Activated effector memory CD4-positive, alpha-beta T cell treated with anti-CD3 and anti-CD28 coated beads, Interleukin-2, amount 50 U/mL, for 16 hours (primary cell): ENCODE results near the gene WNT2B.
"Not testable (repeated sequence)": the region's sequence is repeated elsewhere in the genome, so short reads cannot be mapped to it uniquely, and the experiment has no call there.

ENCODE experiments used
- DNase-seq: peaks from one replicate; pipeline ENCODE4 v3.0.0-alpha.2; 2020

Gene WNT2B

DNA sequence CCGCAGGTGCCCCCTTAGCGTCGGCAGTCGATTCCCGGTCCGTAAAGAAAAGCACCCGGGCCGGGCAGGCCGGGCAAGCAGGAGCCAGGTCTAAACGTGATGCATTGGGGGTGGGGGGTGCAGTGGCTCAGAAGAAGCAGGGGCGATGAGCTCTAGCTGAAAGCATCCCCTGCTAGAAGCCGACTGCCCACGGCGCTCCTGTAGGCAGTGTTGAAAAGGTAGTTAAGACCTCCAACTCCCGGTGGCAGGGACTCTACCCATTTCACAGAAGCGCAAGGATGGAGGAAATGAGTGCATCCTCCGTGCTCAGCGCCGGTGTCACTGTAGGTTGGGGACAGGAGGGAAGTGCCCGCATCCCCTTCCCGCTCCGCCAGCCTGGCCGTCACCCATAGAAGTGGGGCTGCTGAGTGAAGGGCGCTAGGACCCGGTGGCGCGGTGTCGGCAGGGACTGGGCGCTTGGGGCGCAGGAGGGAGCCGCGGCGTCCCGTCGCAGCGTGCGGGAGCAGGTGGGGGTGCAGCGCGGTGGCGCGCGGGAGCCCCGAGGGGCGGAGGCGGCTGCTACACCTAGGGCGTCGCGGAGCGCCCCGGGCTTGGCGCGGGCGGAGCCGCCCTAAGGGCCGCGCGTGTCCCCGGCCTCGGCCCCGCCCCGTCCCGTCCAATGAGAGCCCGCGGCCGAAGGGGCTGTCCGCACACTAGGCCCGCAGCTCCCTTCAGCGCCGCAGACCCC is at the start of gene WNT2B:
TSS of gene WNT2B (plus strand) at position 688 of the 727 bp plus-strand sequence. CDS start 298 bp downstream, outside the sequence.
- peak; percentile 81 for DNase-seq

DNA sequence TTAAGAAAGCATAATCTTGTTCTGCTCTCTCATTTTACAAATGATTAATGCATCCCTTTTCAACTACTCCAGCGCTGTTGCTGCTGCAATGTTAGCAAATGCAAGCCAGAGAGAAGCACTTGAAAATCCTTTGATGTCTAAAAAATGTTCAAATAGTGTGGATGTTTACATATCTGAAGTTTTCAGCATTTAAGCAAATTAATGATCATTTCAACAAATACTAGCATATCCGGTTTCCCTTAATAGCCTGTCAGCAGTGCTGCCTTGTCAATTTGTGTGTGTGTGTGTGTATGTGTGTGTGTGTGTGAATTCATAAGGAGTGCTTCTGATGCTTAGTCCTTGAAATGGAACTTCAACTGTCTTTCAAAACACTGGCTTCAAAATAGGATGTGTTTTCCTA is 48.1 kb upstream of the WNT2B start:
- no peak for DNase-seq

DNA sequence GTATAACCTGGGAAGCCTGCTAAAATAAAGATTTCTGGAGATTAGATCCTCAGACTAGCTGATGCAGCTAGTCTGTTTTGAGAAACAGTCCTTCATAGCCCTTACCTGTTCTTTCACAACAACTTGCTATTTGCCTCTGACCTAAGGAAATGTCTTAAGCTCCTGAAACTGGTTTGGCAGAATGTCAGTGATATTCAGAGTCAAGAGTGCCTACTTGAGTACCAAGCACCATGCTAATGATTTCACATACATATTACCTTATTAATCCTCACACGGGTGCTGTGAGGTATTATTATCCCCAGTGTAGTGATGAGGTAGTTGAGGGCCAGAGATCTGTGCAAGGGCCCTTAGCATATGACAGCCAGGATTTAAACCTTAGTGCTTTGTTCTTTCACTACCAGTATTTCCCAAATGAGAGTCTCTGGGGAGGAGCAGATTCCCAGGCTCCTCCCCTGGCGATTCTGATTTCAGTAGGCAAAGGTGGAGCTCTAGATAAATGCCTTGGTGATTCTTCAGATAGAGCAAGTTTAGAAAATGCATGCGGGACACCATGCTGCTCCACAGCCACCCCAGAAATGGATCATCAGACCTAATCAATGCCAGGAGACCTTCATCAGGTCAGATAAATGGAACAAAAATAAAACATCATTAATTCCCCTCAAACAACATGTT is 47.4 kb upstream of the WNT2B start:
- DNase-seq = no peak

DNA sequence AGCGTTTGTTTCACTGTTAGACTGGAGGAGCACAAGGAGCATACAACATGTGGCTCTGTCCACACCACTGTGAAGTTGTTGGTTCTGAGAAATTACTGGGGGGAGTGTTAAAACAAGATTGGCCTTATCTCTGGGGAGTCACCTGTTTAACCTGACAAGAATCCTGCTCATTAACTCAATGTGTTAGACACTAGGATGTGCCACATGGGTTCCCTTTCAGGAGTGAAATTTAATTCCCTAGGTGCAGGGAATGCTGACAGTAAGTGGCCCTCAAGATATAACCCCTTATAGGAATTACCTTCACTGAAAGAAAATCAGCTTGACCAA is 45.8 kb upstream of the WNT2B start:
- DNase-seq = no peak

DNA sequence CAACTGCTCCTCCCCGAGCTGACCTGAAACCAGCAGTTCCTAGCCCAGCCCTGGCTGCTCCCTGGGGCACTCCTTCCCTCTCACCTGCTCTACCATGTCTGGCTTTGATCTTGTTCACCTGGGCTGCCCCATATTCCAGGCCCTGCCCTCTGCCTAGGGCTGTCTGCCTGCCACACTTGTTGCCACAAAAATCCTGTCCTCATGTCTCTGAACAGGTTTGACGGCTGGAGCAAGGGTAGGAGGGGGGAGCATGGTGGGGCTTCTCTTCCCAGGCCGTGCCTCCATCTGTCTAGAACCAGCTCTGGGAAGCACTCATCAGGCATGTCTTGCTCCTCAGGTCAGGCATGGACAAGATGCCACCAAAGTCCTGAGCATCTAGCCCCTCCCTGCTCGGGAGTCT is 44.3 kb upstream of the WNT2B start:
- DNase-seq = no peak

DNA sequence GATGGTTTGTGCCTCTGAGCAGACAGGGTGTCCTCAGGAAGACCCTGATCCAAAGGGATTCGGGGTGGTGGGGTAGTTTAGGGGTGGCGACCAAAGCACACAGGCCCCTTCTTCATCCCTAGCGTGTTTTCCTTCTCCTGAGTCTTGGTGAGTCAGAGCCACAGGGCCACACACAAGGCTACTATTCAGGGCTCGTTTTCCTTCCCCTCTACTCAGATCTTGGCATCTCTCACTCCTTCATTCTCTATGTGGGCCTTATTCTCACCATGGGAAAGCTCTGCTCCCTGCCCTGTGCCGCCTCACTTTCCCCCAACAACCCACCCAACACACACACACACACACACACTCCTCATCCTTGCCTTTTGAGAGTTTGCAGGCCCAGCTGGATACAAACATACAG is 43.6 kb upstream of the WNT2B start:
- no peak for DNase-seq

DNA sequence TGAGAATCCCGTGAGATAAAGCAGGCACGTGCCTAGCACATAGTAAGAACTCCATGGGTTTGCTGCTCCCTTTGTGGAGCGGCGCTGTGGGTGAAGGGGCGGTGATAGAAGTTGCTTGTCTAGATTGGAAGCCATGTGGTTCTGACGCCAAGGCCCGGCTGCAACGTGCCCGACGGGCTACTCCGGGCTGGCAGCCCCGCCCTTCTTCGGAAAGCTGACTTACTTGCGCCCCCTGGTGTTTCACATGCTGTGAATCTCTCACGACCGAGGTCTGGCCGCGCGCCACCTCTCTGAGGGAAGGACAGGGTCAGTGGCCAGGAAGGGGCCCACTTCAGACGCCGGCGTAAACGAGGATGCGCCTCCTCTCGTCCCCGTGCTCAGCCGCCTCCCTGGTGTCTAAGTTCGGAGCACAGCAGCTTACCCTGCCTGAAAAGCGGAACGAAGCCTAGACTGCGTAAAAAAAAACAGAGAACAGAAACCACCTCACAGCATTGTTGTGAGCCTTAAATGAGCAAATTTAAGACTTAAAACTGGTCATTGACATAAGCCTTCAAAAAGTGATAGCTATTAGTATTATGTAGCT is 42.6 kb upstream of the WNT2B start:
- DNase-seq = peak; percentile 94

DNA sequence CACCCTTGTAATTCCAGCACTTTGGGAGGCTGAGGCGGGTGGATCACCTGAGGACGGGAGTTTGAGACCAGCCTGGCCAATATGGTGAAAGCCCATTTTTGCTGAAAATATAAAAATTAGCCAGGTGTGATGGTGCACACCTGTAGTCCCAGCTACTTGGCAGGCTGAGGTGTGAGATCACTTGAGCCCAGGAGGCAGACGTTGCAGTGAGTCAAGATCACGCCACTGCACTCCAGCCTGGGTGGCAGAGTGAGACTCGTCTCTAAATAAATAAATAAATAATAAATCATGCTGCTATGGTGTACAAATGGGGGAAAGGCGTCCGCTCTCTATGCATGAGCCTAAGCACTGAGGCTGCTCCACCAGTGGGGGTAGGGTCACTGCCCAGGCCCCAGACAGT is 38.4 kb upstream of the WNT2B start:
- not testable (repeated sequence) for DNase-seq

DNA sequence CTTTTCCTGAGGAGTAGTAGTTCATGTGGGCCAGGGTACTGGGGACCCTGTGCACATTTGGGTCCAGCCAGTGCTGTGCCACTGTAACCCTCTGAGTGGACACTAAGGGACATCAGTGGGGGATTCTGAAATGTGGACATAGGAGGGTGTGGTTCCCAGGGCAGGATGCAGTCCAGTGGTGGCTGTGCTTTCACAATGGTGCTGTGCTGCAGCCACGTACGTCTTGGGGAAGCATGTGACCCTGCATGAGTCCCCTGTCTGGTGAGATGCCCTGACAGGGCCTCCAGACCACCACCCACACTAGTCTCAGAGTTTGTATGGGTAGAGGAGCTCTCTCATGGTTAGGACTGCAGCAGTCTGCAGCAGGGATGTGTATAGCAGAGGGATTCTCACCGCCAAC is 37.8 kb upstream of the WNT2B start:
- DNase-seq = no peak

DNA sequence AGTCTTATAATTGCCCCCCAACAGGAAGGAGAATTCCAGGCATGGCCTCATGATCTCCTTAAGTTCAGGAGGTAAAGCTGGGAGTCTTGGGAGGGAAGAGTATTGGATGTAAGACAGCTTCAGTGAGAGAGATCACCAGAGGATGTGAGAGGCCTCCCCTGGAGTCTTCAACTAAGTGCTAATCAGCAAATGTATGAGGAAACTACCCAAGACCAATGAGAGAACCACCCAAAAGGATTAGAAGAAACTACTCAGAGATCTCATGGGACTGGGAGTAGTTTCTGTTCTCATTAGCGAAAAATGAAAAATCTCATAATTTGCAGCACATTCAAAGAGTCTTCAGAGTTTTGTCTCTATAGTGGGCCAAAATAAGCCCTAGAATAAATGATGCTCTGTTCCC is 36.6 kb upstream of the WNT2B start:
- no peak for DNase-seq

DNA sequence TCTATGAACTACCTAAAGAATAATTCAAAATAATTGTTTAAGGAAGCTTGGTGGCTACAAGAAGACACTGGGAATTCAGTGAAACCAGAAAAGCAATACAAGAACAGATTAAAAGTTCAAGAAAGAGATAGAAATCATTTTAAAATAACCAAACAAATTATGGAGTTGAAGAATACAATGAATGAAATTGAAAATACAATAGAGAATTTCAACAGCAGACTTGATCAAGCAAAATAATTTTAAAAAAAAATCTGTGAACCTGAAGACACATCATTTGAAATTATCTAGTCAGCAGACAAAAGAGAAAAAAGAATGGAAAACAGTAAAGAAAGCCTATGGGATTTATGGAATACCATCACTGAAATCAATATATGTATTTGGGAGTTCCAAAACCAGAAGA is 31.2 kb upstream of the WNT2B start:
- DNase-seq = no peak

DNA sequence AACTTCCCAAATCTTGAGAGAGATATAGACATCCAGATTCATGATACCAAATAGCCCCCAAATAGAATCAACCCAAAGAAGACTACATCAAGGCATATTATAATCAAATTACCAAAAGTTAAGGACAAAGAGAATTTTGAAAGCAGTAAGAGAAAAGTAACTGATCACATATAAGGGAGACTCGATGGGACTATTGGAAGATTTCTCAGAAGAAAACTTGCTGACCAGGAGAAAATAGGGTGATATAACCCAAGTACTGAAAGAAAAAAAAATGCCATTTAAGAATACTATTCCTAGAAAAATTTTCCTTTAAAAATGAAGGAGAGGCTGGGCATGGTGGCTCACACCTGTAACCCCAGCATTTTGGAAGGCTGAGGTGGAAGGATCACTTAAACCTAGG is 30.5 kb upstream of the WNT2B start:
- DNase-seq = no peak

DNA sequence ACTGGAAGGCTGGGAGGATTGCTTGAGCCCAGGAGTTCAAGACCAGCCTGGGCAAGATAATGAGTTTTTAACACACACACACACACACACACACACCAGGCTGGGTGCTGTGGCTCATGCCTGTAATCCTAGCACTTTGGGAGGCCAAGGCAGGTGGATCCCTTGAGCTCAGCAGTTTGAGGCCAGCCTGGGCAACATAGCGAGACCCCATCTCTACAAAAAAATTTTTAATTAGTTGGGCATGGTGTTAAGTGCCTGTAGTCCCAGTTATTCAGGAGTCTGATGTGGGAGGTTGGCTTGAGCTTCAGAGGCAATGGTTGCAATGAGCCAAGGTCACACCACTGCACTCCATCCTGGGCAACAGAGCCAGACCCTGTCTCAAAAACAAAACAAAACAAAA is 22.7 kb upstream of the WNT2B start:
- DNase-seq = not testable (repeated sequence)

DNA sequence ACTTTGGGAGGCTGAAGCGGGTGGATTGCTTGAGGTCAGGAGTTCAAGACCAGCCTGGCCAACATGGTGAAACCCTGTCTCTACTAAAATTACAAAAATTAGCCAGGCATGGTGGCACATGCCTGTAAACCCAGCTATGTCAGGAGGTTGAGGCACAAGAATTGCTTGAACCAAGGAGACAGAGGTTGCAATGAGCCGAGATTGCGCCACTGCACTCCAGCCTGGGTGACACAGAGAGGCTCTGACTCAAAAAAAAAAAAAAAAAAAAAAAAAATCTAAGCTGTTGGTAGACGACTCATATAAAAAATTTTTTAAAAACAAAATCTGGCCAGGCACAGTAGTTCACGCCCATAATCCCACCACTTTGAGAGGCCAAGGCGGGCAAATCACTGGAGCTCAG is 21.1 kb upstream of the WNT2B start:
- not testable (repeated sequence) for DNase-seq

DNA sequence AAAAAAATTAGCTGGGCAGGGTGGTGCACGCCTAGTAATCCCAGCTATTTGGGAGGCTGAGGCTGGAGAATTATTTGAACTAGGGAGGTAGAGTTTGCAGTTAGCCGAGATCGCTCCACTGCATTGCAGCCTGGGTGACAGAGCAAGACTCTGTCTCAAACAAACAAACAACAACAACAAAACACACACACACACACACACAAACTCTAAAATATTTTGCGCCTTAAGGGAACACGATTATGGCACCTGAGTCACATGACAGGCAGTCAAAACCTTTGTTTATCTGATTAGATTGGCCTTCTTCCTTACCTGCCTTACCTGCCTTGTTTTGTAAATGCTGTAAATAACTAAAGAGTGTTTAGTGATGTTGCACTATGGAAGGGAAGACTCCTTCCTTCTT is 20.6 kb upstream of the WNT2B start:
- no peak for DNase-seq

DNA sequence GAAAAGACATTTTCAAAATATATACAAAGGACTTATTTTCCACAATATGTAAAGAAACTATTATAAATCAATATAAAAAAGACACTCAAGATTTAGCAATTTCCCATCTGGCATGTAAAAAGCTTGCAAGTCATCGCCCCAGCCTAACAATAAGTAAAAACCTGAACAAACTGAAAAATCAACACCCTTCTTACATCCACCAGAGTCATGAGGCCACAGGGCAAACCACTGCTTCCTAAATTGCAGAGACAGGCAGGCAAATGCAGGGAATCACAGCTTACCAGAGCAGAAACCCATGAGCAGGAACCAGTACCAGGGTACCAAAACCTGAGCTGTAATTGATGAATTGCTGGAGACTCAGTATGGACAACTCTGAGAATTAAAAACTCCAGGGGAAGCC is 16.7 kb upstream of the WNT2B start:
- no peak for DNase-seq

DNA sequence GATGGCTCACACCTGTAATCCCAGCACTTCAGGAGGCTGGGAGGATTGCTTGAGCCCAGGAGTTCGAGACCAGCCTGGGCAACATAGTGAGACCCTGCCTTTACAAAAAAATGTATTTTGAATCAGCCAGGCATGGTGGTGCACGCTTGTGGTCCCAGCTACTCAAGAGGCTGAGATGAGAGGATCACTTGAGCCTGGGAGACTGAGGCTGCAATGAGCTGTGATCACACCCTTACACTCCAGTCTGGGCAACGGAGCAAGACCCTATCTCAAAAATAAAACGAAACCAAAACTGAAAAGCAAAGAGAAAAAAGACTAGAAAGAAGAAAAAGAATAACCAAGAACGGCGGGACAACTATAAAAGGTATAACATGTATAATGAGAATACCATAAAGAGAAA is 15.4 kb upstream of the WNT2B start:
- no peak for DNase-seq

DNA sequence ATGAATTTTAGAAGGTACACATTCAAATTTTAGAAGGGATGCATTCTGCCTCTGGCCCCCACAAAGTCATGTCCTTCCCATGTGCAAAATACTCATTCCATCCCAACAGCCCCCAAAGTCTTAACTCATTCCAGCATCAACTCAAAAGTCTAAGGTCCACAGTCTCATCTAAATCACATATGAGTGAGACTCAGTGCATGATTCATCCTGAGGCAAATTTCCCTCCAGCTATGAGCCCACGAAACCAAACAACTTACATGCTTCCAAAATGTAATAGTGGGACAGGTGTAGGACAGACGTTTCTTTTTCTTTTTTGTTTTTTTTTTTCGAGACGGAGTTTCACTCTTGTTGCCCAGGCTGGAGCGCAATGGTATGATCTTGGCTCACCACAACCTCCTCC is 12.5 kb upstream of the WNT2B start:
- DNase-seq = no peak

DNA sequence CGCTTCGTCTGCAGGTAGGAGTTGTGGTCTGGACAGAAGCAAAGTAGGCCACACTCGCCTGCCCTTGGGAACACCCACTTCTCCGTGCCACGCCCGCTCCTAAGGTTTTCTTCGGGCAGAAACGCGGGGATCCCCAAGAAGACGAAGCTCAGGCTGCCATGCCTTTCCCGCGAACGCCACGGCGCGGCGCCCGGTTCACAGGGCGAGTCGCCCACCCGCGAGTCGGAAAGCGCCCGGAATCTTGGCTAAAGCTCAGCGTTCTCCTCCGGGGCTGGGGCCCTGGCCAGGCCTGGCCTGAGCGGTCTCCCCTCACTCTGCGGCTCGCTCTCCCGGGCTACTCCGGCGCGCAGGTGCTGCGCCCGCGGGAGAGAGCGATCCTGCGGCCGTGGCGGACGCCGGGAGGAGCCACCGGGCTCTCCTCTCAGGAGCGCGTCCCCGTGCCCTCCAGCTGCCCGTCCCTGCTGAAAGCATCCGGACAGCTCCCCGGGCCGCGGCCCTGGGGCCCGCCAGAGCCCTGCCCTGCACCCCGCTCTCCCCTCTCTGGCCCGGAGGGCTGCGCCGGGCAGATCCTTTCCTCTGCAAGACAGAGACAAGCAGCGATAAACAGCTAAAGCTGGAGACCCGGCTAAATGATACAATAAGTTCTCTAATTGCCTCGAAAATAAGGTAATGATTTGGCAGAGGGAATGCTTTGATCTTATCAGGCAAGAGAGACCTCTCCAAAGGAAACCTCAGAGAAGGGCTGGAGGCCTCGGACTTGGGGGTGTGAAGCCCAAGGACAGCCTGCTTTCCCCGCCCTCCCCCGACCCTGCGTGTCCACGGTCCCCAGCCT is 6.7 kb upstream of the WNT2B start:
- DNase-seq = peak; percentile 81

DNA sequence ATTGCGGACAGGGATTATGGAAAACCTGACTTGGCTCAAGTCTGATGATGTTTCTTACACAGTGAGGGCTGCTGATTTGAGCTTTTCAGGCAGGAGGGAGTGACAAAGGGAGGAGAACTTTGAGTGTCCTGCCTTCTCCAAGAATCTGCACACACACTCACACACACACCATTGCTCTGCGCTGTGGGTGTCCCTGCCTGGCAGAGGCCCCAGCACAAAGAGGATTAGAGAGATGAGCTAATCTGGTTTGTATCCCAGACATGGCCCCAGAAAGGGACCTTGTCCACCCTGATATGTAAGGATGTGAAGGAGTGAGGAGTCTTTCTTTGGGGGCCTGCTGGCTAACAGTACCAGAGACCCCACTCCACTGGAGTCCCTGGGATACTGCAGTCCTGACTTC is 5.9 kb upstream of the WNT2B start:
- no peak for DNase-seq

DNA sequence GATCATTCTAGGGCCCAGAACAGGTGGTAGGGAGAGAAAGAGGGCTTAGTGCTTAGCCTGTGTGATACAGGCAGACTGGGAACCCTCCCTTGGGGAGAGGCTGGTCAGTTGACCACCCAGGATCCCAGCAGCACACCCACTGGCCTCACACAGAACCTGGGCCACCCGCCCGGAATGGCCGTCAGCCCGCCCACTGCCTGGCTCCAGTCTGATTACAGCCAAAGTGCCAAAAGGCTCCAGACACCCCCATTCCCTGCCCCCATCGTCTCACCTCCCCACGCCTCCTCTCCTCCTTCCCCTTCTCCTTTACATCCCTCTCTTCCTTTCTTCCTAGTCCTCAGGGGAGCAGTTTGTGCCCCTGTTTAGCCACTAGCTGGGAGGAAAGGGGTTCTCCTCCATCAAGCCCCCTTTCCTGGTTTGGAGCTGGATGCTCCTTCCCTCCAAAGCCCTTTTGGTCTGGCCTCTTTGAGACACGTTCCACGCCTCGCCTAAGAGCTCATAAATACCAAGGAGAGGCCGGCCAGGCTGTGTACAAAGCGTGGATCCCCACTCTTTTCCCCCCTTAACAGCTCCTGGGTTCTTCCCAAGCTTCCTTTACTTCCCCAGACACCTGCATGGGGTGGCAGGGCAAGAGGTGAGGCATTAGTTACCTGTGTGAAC is 4.6 kb upstream of the WNT2B start:
- no peak for DNase-seq

DNA sequence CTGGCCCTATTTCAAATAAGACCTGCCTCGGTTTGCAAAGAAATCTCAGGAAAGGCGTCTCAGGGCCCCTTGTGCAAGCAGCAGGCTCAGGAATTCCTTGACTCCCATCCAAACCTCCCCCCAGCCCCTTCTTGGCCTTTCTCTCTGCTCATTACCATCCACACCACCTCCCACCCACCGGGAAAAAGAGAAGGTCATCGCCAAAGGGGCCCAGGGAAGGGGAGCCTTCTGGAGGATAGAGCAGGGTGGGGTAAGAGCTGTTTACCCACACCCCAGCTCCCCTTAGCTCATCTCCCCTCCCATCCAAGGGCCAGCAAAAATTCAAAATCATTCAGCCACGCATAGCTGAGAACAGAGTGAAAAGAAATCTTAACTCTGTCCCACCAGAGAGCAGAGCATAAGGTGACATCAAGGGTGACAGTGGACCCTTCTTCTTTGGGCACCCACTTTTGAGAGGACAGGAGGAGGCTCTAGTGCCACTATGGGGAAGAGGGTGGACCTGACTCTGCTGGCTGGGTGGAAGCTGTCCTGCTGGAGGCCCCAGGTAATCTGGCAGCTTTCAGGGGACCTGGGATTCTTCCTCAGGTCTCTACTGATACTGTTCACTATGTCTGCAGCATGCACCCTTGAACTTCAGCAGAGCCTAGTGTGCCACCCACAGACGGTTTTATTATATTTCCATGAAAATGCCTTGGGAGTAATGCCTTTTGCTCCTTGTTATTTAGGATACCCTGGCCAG is 3.9 kb upstream of the WNT2B start:
- DNase-seq = no peak
